ENCODE results near the gene RING1.

Gene RING1

GRCh38 chr6:33208091-33208967 lies at the start of gene RING1:
Gene RING1 (plus strand): TSS chr6:33208500. CDS start chr6:33208823, 323 bp downstream.
- peak in 49 of 51 donors; percentile 33 to 95 (median 79) for DNase-seq

- no peak for DNase-seq
These were observed 48.2 kb upstream of the RING1 start for GRCh38 chr6:33160096-33160495.

- peak in 12 of 51 donors; percentile 4 to 48 (median 24) for DNase-seq
These were observed 47.5 kb upstream of the RING1 start for GRCh38 chr6:33160728-33161344.

GRCh38 chr6:33161354-33162331 lies 46.7 kb upstream of the RING1 start:
- DNase-seq = peak; percentile 14 to 84 (median 52)

- DNase-seq = no peak
These were observed 44.8 kb upstream of the RING1 start for GRCh38 chr6:33163540-33163939.

GRCh38 chr6:33164176-33164575 lies 44.1 kb upstream of the RING1 start:
- no peak for DNase-seq

GRCh38 chr6:33164665-33165373 lies 43.5 kb upstream of the RING1 start:
- DNase-seq = no peak

- no peak for DNase-seq
These were observed 42.6 kb upstream of the RING1 start for GRCh38 chr6:33165581-33166258.

GRCh38 chr6:33166363-33166762 lies 41.9 kb upstream of the RING1 start:
- no peak for DNase-seq

GRCh38 chr6:33166811-33167210 lies 41.5 kb upstream of the RING1 start:
- DNase-seq = no peak

GRCh38 chr6:33167374-33168283 lies 40.7 kb upstream of the RING1 start:
- DNase-seq = no peak

GRCh38 chr6:33168284-33168601 lies 40.1 kb upstream of the RING1 start:
- no peak for DNase-seq

GRCh38 chr6:33168639-33169038 lies 39.7 kb upstream of the RING1 start:
- no peak for DNase-seq

GRCh38 chr6:33169291-33170175 lies 38.8 kb upstream of the RING1 start:
- no peak for DNase-seq

GRCh38 chr6:33170176-33171015 lies 37.9 kb upstream of the RING1 start:
- DNase-seq = no peak

GRCh38 chr6:33171016-33171879 lies 37.1 kb upstream of the RING1 start:
- no peak for DNase-seq
